SKM-1 treated with dmso at 0.1 percent for 144 hours (cell line): ENCODE measurements around the gene WDR90.

Source experiments
- DNase-seq: peaks from one replicate; lab custom pipeline; 2025; ENCODE audit not compliant: unreplicated experiment; lab: John Stamatoyannopoulos, UW

Gene WDR90

DNA sequence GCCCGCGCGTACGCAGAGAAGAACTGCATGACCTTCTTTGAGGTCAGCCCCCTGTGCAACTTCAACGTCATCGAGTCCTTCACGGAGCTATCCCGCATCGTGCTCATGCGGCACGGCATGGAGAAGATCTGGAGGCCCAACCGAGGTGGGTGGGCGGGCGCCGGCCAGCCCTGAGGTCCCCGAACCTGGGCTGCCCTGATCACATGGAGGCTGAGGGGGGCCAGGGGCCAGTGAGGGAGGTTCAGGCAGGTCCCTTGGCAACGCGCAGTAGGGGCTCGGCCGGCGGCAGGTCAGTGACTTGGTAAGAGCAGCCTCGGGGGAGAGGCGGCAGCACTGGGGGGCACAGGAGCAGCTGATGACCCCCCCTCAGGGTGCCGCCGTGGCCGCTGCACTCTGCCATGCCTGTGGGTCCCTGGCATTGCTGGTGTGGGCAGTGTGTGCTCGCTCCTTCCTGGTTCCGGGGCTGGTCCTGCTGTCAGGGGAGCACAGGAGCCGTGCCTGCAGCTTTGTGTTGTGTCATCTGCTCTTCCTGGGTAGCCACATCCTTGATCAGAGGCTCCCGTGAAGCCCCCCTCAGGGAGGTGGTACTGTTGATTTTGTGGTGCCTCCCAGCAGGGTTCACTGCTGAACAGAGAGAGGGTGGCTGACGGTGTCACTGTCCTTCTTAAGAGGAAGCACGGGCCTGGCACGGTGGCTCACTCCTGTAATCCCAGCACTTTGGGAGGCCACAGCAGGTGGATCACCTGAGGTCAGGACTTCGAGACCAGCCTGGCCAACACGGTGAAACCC is 23.0 kb upstream of the WDR90 start:
- DNase-seq, result no peak

DNA sequence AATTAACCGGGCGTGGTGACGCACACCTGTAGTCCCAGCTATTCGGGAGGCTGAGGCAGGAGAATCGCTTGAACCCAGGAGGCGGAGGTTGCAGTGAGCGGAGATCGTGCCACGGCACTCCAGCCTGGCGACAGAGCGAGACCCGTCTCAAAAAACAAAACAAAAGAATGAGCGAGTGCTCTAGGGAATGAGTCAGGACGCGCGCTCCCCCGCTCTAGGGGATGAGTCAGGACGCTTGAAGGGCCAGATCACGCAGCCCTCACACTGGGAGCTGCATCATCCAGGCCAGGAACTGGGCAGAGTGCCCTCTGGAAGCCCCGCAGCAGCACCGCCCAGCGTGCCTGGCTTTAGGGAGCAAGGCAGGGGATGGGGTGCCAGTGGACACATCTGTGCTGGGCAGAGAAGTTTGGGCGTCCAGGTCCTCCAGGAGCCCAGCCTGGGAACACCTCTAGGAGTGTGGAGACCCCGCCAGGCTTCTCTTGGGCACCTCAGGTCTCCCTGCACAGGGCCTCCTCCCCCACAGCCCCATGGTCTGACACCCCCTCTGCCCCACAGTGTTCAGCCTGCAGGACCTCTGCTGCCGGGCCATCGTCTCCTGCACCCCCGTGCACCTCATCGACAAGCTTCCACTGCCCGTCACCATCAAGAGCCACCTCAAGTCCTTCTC is 22.2 kb upstream of the WDR90 start:
- DNase-seq, result no peak

DNA sequence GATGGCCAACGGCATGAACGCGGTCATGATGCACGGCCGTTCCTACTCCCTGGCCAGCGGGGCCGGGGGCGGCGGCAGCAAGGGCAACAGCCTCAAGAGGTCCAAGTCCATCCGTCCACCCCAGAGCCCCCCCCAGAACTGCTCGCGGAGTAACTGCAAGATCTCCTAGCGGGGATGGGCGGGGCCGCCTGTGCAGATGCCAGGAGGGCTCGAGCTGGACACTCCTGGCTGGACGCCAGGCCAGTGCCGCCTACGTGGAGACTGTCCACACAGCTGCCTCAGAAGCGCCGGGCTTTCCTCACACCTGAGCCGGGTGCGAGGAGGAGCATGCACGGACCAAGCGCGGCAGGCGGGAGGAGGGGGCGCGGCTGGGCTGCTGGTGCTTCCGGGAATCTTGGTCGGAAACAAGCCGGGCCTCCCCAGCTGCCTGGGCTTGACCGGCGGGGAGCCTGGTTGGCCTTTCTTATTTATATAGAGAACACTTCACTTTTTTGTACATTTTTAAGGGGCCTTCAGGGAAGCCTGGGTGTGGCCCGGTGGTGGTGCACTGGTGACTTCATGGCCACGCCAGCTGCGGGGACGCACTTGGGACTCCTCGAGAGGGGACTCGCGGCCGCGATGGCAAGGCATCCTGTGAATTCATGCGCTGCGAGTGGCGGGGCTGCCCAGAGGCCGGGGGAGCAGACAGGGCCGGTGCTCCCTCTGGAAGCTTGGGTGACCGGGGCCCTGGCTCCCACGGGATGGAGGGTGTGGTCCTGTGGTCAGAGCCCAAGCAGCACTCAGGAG is 21.5 kb upstream of the WDR90 start:
- no peak for DNase-seq

DNA sequence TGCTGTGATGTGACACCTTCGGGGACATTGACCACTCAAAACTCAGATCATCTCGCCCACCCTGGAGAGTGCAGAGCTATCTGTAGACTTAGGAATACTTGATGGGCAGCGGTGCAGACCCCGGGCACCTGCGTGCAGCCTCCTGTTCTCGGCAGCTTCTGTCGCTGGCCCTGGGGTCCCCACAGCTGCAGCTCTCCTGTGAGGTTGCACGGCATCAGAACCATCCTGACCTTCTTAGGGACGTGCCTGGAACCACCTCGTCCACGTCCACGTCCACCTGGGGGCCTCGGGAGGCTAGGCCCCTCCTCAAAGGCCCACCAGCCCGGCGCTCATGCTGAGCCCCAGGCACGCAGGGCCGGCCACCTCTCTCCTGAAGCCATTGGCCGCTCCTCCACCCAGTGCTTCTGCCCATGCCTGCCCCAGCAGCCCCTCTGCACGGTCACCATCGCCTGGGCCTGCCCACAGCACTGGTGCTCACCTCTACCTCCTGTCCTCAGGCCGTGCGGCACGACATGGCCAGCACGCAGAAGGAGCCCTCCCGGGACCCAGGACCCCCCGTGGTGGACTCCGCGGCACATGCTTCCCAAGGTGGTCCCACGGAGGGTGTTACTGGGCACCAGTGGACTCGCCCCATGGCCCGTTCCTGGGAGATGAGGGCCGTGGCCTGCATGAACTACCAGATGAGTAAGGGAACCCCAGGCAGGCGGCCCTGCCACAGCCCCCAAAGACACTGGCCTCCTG is 20.7 kb upstream of the WDR90 start:
- no peak for DNase-seq

DNA sequence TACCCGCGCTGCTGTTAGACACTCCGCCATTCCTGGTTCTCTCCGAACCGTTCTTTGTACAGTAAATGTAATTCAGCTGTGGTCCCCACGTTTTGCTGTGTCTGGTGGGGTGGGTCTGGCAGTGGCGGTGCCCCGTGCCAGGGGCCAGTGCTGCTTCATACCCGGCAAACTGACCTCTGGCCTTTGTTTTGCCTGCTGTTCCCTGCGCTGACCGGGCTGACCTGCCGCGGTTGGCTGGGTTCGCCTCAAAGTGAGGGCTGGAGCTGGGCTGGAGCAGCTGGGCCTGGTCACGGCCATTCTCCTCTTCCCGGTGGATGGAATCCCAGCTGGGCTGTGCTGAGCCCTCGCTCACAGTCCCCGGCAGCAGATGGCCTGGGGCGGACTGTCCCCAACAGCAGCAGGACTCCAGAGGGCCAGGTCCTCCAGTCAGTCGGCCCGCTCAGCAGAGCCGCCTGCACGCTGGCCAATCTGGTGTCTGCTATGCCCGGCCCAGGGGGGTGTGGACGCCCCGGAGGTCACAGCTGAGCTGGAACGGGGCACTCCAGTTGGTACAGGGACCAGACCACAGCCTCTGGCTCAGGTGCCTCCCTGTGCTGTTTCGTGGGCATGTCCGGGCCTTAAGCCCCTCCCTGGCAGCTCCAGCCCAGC is 19.9 kb upstream of the WDR90 start:
- no peak for DNase-seq

DNA sequence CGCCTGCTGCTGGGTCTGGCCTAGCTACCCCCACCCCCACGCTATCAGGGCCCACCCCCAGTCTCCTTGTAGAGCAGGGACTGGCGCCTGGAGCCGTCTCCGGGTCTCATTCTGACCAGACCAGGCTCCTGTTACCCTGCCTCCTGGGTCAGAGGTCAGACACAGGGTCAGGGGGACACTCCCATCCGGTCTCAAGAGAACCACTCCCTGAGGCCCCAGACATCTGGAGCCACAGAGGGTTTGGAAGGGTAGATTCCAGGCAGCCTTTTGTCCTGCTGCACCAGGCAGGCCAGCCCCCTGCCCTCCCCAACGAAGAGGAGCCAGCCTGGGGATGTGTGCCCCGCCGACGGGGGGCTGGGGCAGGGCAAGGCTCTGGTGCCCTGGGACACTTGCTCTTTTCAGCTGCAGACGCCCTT is 19.3 kb upstream of the WDR90 start:
- DNase-seq, result no peak

DNA sequence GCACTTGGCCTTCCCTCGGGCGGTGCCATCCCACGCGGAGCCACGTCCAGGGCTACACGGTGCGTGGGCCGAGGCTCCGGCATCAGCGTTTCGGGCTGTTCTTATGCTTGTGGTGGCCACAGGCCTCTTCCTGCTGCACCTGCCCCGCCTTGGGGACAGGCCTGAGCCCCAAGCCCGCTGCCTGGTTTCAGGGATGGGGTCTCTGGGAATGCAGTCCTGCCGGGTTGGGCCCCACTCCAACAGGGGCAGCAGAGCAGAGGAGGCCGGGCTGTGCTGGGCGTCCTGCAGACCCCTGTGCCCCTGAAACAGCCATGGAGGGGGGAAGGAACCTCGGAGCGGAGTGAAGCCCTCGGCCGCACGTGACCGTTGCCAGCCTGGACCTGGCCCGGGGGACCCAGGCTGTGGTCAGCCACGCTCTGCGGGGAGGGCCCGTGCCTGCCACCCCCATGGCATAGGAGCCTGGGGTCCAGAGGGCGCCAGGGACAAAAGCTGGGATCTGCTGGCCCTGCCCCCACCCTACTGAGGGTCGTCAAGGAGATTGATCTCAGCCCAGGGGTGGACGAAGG is 18.8 kb upstream of the WDR90 start:
- no peak for DNase-seq

DNA sequence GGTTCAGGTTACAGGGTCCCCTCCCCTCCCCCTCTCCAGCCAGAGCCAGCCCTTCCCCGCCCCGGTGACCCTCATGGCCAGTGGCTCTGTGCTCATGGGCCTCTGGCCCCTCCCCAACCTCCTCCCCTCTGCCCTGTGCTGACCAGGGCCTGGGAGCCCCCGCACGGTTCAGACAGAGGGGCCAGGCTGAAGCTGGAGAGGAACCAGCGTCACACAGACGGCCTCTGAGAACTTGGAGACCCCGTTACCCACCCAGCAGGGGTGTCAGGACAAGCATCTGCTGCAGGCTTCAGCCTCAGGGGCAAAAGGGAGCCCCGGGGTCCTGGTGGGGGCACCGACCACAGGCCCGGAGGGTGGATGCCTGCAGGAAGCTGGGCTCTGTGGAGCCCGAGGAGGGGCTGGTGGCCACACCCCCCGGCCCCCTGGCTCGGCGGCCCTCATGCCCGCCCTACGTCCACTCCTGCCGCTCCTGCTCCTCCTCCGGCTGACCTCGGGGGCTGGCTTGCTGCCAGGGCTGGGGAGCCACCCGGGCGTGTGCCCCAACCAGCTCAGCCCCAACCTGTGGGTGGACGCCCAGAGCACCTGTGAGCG is 18.3 kb upstream of the WDR90 start, which contains the start of gene WFIKKN1:
Gene WFIKKN1 (plus strand): TSS at position 171 of the 591 bp plus-strand sequence. CDS start 269 bp downstream, at position 440.
- no peak for DNase-seq

DNA sequence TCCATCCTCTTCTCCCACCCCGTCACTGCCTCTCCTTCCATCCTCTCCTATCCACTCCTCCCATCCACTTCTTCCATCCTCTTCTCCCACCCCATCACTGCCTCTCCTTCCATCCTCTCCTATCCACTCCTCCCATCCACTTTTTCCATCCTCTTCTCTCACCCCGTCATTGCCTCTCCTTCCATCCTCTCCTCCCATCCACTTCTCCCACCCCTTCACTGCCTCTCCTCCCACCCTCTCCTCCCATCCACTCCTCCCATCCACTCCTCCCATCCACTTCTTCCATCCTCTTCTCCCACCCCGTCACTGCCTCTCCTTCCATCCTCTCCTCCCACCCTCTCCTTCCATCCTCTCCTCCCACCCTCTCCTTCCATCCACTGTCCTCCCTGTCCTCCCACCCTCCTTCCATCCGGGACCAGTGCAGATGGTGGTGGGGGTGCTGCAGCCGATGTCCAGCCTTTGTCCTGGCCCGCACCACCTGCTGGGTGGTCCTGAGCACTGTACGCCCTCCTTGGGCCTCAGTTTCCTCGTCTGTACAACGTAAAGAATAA is 17.3 kb upstream of the WDR90 start:
- no peak for DNase-seq

DNA sequence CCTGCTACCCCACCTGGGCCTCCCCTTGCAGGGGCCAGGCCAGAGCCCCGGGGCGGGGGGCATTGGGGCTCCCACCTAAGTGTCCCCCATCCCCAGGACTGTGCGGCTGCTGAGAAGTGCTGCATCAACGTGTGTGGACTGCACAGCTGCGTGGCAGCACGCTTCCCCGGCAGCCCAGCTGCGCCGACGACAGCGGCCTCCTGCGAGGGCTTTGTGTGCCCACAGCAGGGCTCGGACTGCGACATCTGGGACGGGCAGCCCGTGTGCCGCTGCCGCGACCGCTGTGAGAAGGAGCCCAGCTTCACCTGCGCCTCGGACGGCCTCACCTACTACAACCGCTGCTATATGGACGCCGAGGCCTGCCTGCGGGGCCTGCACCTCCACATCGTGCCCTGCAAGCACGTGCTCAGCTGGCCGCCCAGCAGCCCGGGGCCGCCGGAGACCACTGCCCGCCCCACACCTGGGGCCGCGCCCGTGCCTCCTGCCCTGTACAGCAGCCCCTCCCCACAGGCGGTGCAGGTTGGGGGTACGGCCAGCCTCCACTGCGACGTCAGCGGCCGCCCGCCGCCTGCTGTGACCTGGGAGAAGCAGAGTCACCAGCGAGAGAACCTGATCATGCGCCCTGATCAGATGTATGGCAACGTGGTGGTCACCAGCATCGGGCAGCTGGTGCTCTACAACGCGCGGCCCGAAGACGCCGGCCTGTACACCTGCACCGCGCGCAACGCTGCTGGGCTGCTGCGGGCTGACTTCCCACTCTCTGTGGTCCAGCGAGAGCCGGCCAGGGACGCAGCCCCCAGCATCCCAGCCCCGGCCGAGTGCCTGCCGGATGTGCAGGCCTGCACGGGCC is 16.5 kb upstream of the WDR90 start:
- DNase-seq, result no peak

DNA sequence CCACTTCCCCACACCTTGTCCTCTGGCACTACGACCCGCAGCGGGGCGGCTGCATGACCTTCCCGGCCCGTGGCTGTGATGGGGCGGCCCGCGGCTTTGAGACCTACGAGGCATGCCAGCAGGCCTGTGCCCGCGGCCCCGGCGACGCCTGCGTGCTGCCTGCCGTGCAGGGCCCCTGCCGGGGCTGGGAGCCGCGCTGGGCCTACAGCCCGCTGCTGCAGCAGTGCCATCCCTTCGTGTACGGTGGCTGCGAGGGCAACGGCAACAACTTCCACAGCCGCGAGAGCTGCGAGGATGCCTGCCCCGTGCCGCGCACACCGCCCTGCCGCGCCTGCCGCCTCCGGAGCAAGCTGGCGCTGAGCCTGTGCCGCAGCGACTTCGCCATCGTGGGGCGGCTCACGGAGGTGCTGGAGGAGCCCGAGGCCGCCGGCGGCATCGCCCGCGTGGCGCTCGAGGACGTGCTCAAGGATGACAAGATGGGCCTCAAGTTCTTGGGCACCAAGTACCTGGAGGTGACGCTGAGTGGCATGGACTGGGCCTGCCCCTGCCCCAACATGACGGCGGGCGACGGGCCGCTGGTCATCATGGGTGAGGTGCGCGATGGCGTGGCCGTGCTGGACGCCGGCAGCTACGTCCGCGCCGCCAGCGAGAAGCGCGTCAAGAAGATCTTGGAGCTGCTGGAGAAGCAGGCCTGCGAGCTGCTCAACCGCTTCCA is 15.7 kb upstream of the WDR90 start:
- DNase-seq, result no peak

DNA sequence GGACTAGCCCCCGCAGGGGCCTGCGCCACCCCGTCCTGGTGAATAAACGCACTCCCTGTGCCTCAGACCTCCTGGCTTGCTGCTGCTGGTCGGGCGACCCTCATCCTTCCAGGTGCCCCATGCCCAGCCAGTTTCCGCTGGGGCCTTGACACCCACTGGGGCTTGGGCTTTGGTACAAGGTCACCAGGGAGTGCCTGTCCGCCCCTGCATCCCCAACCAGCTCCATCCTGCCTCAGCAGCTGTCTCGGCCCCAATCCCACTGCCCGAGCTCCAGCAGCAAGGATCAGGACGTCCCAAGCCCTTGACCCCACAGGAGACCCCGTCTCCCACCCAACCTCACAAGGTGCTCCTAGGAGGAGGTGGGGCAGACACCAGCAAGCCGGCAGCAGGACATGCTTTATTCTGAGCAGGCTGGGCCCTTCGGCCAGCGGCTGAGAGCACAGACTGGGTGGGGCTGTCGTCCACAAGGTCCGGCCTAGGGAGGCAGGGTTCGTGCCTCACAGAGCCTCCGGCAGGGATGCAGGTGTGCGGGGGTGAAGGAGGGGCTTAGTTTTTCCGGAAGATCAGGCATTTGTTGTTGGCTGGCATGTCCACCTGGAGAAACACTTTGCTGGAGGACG is 15.0 kb upstream of the WDR90 start:
- DNase-seq, result no peak

DNA sequence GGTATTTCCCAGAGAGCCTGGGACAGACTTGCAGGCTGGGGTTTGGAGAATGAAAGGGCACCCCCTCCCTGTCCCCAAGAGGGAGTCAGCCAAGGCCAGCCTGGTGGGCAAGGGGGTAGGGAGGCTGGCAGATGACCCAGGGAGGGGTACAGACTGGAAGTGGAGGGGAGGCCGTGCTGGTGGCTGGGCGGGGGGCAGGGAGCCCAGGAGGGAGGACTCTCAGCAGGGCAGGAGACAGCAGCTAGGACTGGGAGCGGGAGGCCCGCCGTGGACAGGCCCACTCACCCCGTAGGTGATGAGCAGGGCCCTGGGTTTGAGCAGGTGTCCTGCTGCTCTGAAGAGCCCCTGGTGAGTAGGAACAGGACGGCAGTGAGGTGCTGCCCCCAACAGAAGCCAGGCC is 14.2 kb upstream of the WDR90 start:
- no peak for DNase-seq

DNA sequence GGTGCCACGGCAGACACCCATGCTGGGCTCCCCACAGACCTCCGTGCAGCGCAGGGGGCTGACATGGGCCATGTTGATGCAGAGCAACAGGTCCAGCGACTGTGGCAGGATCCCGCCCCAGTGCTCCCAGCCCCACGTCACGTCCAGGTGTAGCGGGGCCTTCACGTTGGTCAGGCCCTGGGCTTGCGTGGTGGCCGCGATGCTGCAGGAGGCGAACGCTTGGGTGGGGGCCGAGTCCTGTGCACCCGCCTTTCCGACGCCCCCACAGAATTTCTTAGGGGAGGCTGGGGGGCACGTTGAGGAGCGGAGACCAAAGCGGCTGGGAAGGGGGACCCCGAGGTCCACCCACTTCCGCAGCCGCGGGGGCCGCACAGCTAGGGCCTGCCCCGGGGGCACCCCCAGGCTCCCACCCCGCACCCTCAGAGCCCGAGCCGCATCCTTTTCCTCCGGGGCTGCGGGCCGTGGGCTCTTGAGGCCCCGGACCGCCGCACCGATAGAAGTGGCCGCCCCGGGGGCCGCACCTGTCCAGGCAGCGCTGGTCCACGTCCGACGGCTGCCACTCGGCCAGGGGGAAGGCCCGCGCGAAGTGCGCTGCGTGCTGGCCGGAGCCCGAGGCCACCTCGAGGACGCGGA is 13.5 kb upstream of the WDR90 start:
- no peak for DNase-seq

DNA sequence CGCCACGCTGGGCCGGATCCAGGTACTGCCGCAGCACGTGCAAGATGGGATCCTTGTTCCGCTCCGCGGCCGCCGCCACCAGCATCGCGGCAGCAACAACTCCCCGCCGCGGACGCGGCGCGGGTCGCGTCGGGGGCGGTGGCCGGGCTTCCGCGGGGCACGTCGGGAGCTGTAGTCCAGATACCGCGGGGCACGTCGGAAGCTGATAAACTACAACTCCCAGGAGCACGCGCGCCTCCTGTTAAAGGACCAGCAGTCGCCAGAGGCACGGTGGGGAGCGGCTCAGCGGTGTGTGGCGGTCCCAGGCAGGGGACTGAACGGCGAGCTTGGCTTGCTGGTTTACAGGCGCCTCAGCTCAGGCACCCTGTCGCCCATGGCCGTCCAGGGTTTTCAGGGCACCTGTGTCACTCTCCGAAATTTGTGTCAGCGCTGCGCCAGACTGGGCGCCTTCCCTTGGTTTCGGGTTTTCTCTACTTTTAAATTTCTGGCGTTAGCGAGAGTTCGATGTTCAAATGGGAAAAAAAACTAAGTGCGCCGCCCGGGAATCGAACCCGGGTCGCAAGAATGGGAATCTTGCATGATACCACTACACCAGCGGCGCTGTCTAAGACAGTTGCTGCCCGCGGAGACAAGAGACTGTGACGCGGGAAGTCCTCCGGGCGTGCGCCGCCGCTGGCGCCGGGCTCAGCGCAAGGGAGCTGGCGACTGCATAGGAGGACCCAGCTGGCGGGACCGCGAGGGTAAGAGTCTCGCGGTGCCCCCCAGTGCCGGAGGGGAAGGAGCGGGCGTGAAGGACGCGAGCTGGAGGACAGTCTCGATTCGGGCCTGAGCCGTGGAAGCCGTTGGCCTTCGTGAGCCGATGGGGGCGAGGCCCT is 12.7 kb upstream of the WDR90 start, which contains the start of gene METTL26:
Gene METTL26 (minus strand): TSS at position 100 of the 875 bp plus-strand sequence. CDS start 15 bp downstream, at position 85.
- DNase-seq, result peak; percentile 93
